Panc1 (cell line): ENCODE results near the gene DEFB131A.
"Not testable (repeated sequence)": the region's sequence is repeated elsewhere in the genome, so short reads cannot be mapped to it uniquely, and the experiment has no call there.

Source experiments
- CTCF ChIP-seq: fragments of 450-650 bp; IDR thresholded peaks from 2 replicates; pipeline ENCODE4 v1.5.1; 2017; ENCODE audit warnings: mild to moderate bottlenecking
- REST ChIP-seq, 2 experiments: IDR thresholded peaks; 2 replicates each; pipeline ENCODE4 v1.6.1; 2011 to 2012; ENCODE audit warnings: low read depth in 2 of 2, control low read depth in 1 of 2, low read length in 1 of 2, mild to moderate bottlenecking in 1 of 2, moderate library complexity in 1 of 2; ENCODE audit not compliant: insufficient read depth in 1 of 2

- TF ChIP-seq REST (IDR thresholded peaks at IDR 0.05; ENCODE audit: insufficient read depth in 1 of 2, low read depth in 2 of 2, low read length in 1 of 2); CTCF: not testable (repeated sequence)
These were observed 14.2 kb upstream of the DEFB131A start for GRCh38 chr4:9430061-9430460.
